AG04450 (cell line): ENCODE results near the gene WDR47. TPM values are rescaled to one million over a fixed set of nuclear protein-coding genes. Genes with fewer than 3 reads are reported as not detected.

Source experiments
- CTCF ChIA-PET: fragments of 300-600, 350-600 bp; formaldehyde crosslinking; extraction: SDS; loops from one replicate; lab custom pipeline; 2022; ENCODE audit warnings: antibody characterized with exemption, inconsistent platforms; lab: Charles Lee
- POLR2A ChIA-PET: fragments of 350-600 bp; formaldehyde crosslinking; extraction: SDS; loops from one replicate; lab custom pipeline; 2021; ENCODE audit warnings: antibody characterized with exemption, inconsistent platforms; lab: Yijun Ruan, JAX
- DNase-seq: peaks from one replicate; pipeline ENCODE4 v3.0.0-alpha.2; 2011; ENCODE audit warnings: low read depth, low spot score
- H3K27ac ChIP-seq: one replicate; pipeline ENCODE4 v1.5.1; 2012; ENCODE audit warnings: low read depth, low read length, control low read depth
- H3K27me3 ChIP-seq: one replicate; pipeline ENCODE4 v1.6.0; 2012; ENCODE audit warnings: low read length; ENCODE audit not compliant: control insufficient read depth, insufficient read depth
- H3K4me3 ChIP-seq: 2 replicates; pipeline ENCODE4 v1.5.1; 2011; ENCODE audit warnings: mild to moderate bottlenecking, low read depth, low read length, control low read depth
- H3K9me3 ChIP-seq: 2 replicates; pipeline ENCODE4 v1.5.1; 2012; ENCODE audit warnings: low read length; ENCODE audit not compliant: control insufficient read depth, insufficient read depth
- polyA plus RNA-seq: library from polyadenylated mRNA; depleted of rRNA; stranded (reverse); fragments of >200 nt; gene quantifications from 2 replicates; pipeline ENCODE4 v1.2.3, GENCODE V29; 2011
- TF ChIP-seq, protein P1 (sequence below): IDR thresholded peaks from 2 replicates; pipeline ENCODE4 v1.5.1; 2011; ENCODE audit warnings: low read depth, low read length, control low read depth, inconsistent platforms

The WDR47 gene
- polyA plus RNA-seq, 1 experiment: 23.1 TPM

DNA sequence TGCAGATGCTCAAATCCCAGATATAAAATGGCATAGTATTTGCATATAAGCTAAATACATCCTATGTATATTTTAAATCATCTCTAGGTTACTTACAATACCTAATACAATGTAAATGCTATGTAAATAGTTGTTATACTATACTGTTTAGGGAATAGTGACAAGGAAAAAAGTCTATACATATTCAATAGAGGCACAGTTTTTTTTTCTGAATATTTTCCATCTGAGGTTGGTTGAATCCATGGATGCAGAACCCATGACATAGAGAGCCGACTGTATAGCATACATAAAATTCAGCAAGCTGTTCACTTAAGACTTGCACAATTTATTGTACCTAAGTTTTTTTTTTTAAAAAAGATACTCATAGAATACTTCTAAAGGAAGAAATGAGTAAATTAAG is 27.4 kb upstream of the WDR47 start:
- Histone ChIP-seq H3K9me3 (no peaks in the 10 kb centered on the region; the same call in 1 of the 2 replicates), H3K27me3 (no peaks in the 10 kb centered on the region), H3K4me3 (no peak overlapping the region), H3K27ac (no peak overlapping the region)
- ChIA-PET POLR2A (no interaction called here), CTCF (no interaction called here)
- DNase-seq: no peak
- TF ChIP-seq, protein P1, sequence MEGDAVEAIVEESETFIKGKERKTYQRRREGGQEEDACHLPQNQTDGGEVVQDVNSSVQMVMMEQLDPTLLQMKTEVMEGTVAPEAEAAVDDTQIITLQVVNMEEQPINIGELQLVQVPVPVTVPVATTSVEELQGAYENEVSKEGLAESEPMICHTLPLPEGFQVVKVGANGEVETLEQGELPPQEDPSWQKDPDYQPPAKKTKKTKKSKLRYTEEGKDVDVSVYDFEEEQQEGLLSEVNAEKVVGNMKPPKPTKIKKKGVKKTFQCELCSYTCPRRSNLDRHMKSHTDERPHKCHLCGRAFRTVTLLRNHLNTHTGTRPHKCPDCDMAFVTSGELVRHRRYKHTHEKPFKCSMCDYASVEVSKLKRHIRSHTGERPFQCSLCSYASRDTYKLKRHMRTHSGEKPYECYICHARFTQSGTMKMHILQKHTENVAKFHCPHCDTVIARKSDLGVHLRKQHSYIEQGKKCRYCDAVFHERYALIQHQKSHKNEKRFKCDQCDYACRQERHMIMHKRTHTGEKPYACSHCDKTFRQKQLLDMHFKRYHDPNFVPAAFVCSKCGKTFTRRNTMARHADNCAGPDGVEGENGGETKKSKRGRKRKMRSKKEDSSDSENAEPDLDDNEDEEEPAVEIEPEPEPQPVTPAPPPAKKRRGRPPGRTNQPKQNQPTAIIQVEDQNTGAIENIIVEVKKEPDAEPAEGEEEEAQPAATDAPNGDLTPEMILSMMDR: no peak

DNA sequence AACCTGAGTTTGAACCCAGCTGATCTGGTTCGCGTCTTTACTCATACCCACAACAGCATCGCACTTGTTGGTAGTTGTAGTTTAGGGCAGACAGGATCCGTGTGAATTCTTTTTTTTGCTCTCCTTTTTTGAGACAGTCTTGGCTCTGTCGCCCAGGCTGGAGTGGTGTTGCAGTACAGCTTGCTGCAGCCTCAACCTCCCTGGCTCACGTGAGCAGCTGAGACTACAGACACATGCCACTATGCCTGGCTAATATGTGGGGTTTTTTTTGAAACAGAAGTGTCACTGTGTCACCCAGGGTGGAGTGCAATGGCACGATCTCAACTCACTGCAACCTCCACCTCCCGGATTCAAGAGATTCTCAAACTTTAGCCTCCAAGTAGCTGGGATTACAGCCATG is 26.0 kb upstream of the WDR47 start:
- ChIA-PET POLR2A (no interaction called here), CTCF (interaction anchor here (0.6 to 1.3 kb wide), 2 partner anchors 8 to 9 kb away, joined by 4 to 5 read pairs; partner anchors contain the start of gene TAF13)
- Histone ChIP-seq H3K4me3 (no peak overlapping the region), H3K27ac (no peak overlapping the region), H3K9me3 (no peaks in the 10 kb centered on the region), H3K27me3 (no peaks in the 10 kb centered on the region)
- DNase-seq: no peak
- TF ChIP-seq, protein P1: no peak

DNA sequence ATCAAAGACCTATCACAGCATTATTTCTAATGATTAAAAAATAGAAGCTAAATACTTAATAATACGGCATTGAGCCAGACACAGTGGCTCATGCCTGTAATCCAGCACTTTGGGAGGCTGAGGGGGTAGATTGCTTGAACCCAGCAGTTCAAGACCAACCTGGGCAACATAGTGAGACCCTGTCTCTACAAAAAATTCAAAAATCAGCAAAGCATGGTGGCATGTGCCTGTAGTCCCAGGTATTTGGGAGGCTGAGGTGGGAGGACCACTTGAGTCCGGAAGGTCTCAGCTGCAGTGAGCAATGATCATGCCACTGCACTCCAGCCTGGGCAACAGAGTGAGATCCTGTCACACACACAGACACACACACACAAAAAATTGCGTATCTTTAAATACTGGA is 23.2 kb upstream of the WDR47 start:
- Histone ChIP-seq H3K27ac (no peak overlapping the region), H3K4me3 (no peak overlapping the region), H3K27me3 (no peaks in the 10 kb centered on the region), H3K9me3 (no peaks in the 10 kb centered on the region)
- TF ChIP-seq, protein P1: no peak
- DNase-seq: no peak
- POLR2A ChIA-PET: interaction anchor here (1.2 kb wide), 1 partner anchor 11 kb away, joined by 3 read pairs; the partner anchor contains the start of gene TAF13
- CTCF ChIA-PET: no interaction called here

DNA sequence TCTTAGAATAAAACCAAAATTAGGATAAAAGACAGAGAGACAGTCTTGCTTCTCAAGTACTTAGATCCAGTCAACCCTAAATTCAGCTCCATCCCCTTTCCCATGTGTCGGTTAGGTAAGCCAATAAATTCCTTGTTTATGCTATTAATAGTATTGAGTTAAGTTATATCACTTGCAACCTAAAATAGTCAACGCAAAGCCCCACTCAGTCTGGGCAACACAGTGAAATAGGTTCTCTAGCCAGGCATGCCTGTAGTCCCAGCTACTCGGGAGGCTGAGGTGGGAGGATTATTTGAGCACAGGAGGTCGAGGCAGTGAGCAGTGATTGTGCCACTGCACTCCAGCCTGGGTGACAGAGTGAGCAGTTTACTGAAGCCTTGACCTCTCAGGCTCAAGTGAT is 19.3 kb upstream of the WDR47 start:
- no peaks in the 10 kb centered on the region for H3K27me3 ChIP-seq
- no peak overlapping the region for H3K4me3 ChIP-seq
- no peak for DNase-seq
- H3K9me3 ChIP-seq: no peaks in the 10 kb centered on the region
- POLR2A ChIA-PET: interaction anchor here (0.6 to 1.4 kb wide), 3 partner anchors 15 to 39 kb away, joined by 3 to 4 read pairs (median 4); partner anchors contain the start of gene TAF13
- TF ChIP-seq, protein P1: no peak
- CTCF ChIA-PET: interaction anchor here (0.9 to 1.2 kb wide), 2 partner anchors 34 to 51 kb away, joined by 3 read pairs; a partner anchor contains a TSS
- H3K27ac ChIP-seq: no peak overlapping the region

DNA sequence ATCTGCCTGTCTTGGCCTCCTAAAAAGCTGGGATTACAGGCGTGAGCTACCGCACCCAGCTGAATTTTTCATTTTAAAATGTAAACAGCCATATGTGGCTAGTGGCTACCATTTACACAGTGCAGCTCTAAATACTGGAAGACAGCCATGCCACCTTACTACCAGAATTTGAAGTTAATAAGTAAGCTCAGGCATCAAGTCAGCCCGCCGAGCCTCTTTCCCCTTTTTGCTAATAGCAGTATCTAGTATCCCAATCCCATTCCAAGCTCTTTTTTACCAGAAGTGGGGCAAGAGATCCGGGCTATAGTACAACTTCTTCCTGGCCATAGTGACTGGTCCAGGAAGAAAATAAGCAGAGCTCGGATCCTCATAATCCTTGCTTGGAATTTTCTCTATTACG is 18.8 kb upstream of the WDR47 start:
- Histone ChIP-seq H3K4me3 (no peak overlapping the region), H3K27me3 (no peaks in the 10 kb centered on the region), H3K27ac (peak overlapping the region; percentile 11), H3K9me3 (no peaks in the 10 kb centered on the region)
- no peak for DNase-seq
- TF ChIP-seq, protein P1: no peak
- POLR2A ChIA-PET: interaction anchor here (0.6 to 1.4 kb wide), 3 partner anchors 15 to 39 kb away, joined by 3 to 4 read pairs (median 4); partner anchors contain the start of gene TAF13
- CTCF ChIA-PET: interaction anchor here (0.9 to 1.2 kb wide), 2 partner anchors 33 to 52 kb away, joined by 3 read pairs; a partner anchor contains a TSS
